ENCODE measurements around the gene PTTG1. TPM values are rescaled to one million over a fixed set of nuclear protein-coding genes. Genes with fewer than 3 reads are reported as not detected.

PTTG1 gene
- total RNA-seq, 4 donors from 2014 or later = 31.5 to 46.3 (median 43.0) TPM

DNA sequence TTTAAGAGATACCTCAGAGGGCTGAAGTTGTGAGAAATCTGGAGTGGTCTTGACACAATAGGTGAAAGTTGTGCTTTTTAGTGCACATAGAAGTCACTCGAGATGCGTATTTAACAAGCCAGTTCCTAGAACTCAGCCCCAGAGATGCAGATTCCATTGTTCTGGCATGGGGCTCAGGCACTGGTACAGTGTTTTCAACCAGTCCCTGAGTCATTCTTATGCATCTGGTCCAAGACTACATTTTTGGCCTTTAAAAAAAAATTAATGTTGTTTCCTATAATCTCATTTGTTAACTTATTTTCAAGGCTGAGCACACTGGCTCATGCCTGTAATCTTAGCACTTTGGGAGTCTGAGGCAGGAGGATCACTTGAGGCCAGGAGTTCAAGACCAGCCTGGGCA, 29.6 kb downstream of the PTTG1 start:
- 94 to 97% methylated on average over 2 of the region's 2 CpGs for WGBS, 2 donors
- no peak for TF ChIP-seq POLR2A (IDR thresholded peaks at IDR 0.05)
- DNase-seq (ENCODE audit: low spot score in 2 of 2) = no peak
- no peak overlapping the region for H3K4me3 ChIP-seq (ENCODE audit: low read depth, poor library complexity, severe bottlenecking)
- intact Hi-C loops (cut with DNase I; ENCODE audit: low total_unique reads) = loop anchor here (10.0 kb wide), 1 partner anchor 234 kb away; no protein-coding TSS in a partner anchor

- H3K4me3 ChIP-seq (ENCODE audit: low read depth, poor library complexity, severe bottlenecking) = no peak overlapping the region
- DNase-seq (ENCODE audit: low spot score in 2 of 2) = no peak
- intact Hi-C loops (cut with DNase I; ENCODE audit: low total_unique reads) = loop anchor here (10.0 kb wide), 1 partner anchor 233 kb away; no protein-coding TSS in a partner anchor
- TF ChIP-seq, protein P1, sequence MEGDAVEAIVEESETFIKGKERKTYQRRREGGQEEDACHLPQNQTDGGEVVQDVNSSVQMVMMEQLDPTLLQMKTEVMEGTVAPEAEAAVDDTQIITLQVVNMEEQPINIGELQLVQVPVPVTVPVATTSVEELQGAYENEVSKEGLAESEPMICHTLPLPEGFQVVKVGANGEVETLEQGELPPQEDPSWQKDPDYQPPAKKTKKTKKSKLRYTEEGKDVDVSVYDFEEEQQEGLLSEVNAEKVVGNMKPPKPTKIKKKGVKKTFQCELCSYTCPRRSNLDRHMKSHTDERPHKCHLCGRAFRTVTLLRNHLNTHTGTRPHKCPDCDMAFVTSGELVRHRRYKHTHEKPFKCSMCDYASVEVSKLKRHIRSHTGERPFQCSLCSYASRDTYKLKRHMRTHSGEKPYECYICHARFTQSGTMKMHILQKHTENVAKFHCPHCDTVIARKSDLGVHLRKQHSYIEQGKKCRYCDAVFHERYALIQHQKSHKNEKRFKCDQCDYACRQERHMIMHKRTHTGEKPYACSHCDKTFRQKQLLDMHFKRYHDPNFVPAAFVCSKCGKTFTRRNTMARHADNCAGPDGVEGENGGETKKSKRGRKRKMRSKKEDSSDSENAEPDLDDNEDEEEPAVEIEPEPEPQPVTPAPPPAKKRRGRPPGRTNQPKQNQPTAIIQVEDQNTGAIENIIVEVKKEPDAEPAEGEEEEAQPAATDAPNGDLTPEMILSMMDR (IDR thresholded peaks at IDR 0.05) = no peak
- no peak for TF ChIP-seq POLR2A (IDR thresholded peaks at IDR 0.05)
These were observed 30.4 kb downstream of the PTTG1 start for GRCh38 chr5:160452036-160452435.

- intact Hi-C loops (cut with DNase I; ENCODE audit: low total_unique reads) = loop anchor here (10.0 kb wide), 1 partner anchor 232 kb away; no protein-coding TSS in a partner anchor
- no peak overlapping the region for H3K4me3 ChIP-seq (ENCODE audit: low read depth, poor library complexity, severe bottlenecking)
- 39 to 41% methylated on average over 6 of the region's 6 CpGs for WGBS, 2 donors
- no peak for DNase-seq (ENCODE audit: low spot score in 2 of 2)
- TF ChIP-seq POLR2A (IDR thresholded peaks at IDR 0.05) = no peak
- TF ChIP-seq, protein P1 (IDR thresholded peaks at IDR 0.05) = no peak
These were observed 31.1 kb downstream of the PTTG1 start for GRCh38 chr5:160452795-160453194.

GRCh38 chr5:160453751-160454150, 32.1 kb downstream of the PTTG1 start:
- no peak for TF ChIP-seq POLR2A (IDR thresholded peaks at IDR 0.05)
- TF ChIP-seq, protein P1 (IDR thresholded peaks at IDR 0.05) = no peak
- intact Hi-C loops (cut with DNase I; ENCODE audit: low total_unique reads) = loop anchor here (2.0 to 10.0 kb wide), 2 partner anchors 65 to 231 kb away; no protein-coding TSS in a partner anchor
- H3K4me3 ChIP-seq (ENCODE audit: low read depth, poor library complexity, severe bottlenecking) = no peak overlapping the region
- 61 to 69% methylated on average over 1 of the region's 1 CpG for WGBS, 2 donors
- no peak for DNase-seq (ENCODE audit: low spot score in 2 of 2)

DNA sequence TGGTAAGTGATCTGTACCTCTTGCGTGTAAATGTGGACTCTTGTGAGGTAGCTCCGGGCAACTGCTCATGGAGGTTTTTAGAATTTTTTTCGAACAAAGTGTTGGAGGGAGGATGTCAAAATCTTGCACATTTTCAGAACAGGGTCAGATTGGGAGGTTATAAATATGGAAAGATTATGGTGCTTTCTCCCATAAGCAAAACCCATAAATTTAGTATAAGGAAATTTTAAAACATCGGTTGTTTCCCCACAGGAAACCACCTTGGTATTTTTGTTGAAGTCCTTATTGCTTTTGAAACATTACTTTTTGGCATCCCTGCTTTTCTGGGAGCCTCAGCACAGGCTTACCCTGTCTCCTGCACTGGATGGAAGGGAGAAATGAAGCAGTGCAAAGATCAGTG, 33.9 kb downstream of the PTTG1 start:
- intact Hi-C loops (cut with DNase I; ENCODE audit: low total_unique reads) = loop anchor here (2.0 to 10.0 kb wide), 2 partner anchors 63 to 229 kb away; no protein-coding TSS in a partner anchor
- 73 to 78% methylated on average over 4 of the region's 4 CpGs for WGBS, 2 donors

DNA sequence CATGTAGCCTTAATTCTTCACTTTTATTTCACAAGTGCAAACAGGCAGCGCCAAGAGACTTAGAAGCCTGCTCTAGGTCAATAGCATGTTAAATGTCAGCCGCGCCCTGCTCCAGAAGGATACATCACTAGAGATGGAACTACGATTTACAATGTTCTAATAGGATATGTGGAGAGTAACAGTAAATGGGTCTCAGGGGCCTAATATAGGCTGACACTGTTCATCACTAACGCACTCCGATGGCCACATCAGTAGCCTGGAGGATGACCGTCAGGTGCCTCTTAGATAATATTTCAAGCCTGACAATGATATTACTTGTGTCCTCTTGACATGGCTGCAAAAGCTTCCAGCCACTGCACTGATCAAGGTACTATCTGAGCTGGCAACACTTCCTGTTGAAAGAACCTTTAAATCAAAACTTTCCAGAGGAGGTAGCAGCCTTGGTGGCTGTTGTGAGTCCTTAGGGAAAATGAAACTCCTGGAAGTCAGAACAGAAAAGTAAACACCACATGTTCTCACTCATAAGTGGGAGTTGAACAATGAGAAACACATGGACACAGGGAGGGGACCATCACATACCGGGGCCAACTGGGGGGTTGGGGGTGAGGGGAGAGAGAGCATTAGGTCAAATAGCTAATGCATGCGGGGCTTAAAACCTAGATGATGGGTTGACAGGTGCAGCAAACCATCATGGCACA, 35.0 kb downstream of the PTTG1 start:
- H3K4me3 ChIP-seq (ENCODE audit: low read depth, poor library complexity, severe bottlenecking) = no peak overlapping the region
- intact Hi-C loops (cut with DNase I; ENCODE audit: low total_unique reads) = loop anchor here (10.0 kb wide), 1 partner anchor 228 kb away; no protein-coding TSS in a partner anchor
- TF ChIP-seq, protein P1 (IDR thresholded peaks at IDR 0.05) = no peak
- no peak for TF ChIP-seq POLR2A (IDR thresholded peaks at IDR 0.05)
- WGBS, 2 donors = 75 to 76% methylated on average over 9 of the region's 9 CpGs
- no peak for DNase-seq (ENCODE audit: low spot score in 2 of 2)

More for the DNA sequence above, 33.9 kb downstream of the PTTG1 start:
- DNase-seq (ENCODE audit: low spot score in 2 of 2) = no peak
- H3K4me3 ChIP-seq (ENCODE audit: low read depth, poor library complexity, severe bottlenecking) = no peak overlapping the region
- TF ChIP-seq POLR2A (IDR thresholded peaks at IDR 0.05) = no peak
- TF ChIP-seq, protein P1 (IDR thresholded peaks at IDR 0.05) = no peak
